ENCODE measurements around the gene ARL3.

Gene ARL3

GRCh38 chr10:102691285-102692066 is 22.7 kb downstream of the ARL3 start:
- TF ChIP-seq CTCF (IDR thresholded peaks at IDR 0.05; ENCODE audit: borderline replicate concordance, control extremely low read depth, extremely low read depth, insufficient read depth, missing control alignments), result no peak
- in situ Hi-C loops (cut with MboI; ENCODE audit: low sequenced_read_pairs, unreplicated experiment), result no loop called here
- no peak for DNase-seq (ENCODE audit: low spot score)

GRCh38 chr10:102683736-102684135 is 30.5 kb downstream of the ARL3 start:
- in situ Hi-C loops (cut with MboI; ENCODE audit: low sequenced_read_pairs, unreplicated experiment), result no loop called here
- no peak for TF ChIP-seq CTCF (IDR thresholded peaks at IDR 0.05; ENCODE audit: borderline replicate concordance, control extremely low read depth, extremely low read depth, insufficient read depth, missing control alignments)
- DNase-seq (ENCODE audit: low spot score), result no peak

- TF ChIP-seq CTCF (IDR thresholded peaks at IDR 0.05; ENCODE audit: borderline replicate concordance, control extremely low read depth, extremely low read depth, insufficient read depth, missing control alignments), result no peak
- no peak for DNase-seq (ENCODE audit: low spot score)
- in situ Hi-C loops (cut with MboI; ENCODE audit: low sequenced_read_pairs, unreplicated experiment), result no loop called here
These were observed 31.2 kb downstream of the ARL3 start for GRCh38 chr10:102682981-102683380.

- in situ Hi-C loops (cut with MboI; ENCODE audit: low sequenced_read_pairs, unreplicated experiment), result no loop called here
- no peak for DNase-seq (ENCODE audit: low spot score)
These were observed 31.8 kb downstream of the ARL3 start for GRCh38 chr10:102682416-102682815.

GRCh38 chr10:102681696-102682095 is 32.5 kb downstream of the ARL3 start:
- in situ Hi-C loops (cut with MboI; ENCODE audit: low sequenced_read_pairs, unreplicated experiment), result no loop called here
- no peak for DNase-seq (ENCODE audit: low spot score)
- no peak for TF ChIP-seq CTCF (IDR thresholded peaks at IDR 0.05; ENCODE audit: borderline replicate concordance, control extremely low read depth, extremely low read depth, insufficient read depth, missing control alignments)

More at GRCh38 chr10:102682416-102682815, 31.8 kb downstream of the ARL3 start:
- TF ChIP-seq CTCF (IDR thresholded peaks at IDR 0.05; ENCODE audit: borderline replicate concordance, control extremely low read depth, extremely low read depth, insufficient read depth, missing control alignments), result no peak

- in situ Hi-C loops (cut with MboI; ENCODE audit: low sequenced_read_pairs, unreplicated experiment), result no loop called here
- TF ChIP-seq CTCF (IDR thresholded peaks at IDR 0.05; ENCODE audit: borderline replicate concordance, control extremely low read depth, extremely low read depth, insufficient read depth, missing control alignments), result no peak
- DNase-seq (ENCODE audit: low spot score), result no peak
These were observed 34.6 kb downstream of the ARL3 start for GRCh38 chr10:102679596-102679995.

Data from GM13976 (cell line).